HepG2 (cell line): Measurements from ENCODE around the gene FAAP100. TPM values are rescaled to one million over a fixed set of nuclear protein-coding genes. Genes with fewer than 3 reads are reported as not detected.

ENCODE experiments used
- ASH2L ChIP-seq: fragments of 300-600, 200-600 bp; sonication (generic); IDR thresholded peaks from 2 replicates; pipeline ENCODE4 v1.7.0; 2017; ENCODE audit warnings: low read depth, mild to moderate bottlenecking, moderate library complexity, mixed read lengths, low read length; ENCODE audit not compliant: insufficient read length
- ELF3 ChIP-seq: IDR thresholded peaks from 2 replicates; pipeline ENCODE4 v1.6.1; 2016; ENCODE audit warnings: missing genetic modification reagents, missing compliant biosample characterization
- HMG20A ChIP-seq: IDR thresholded peaks from 2 replicates; pipeline ENCODE4 v1.6.1; 2016; ENCODE audit warnings: borderline replicate concordance
- HMG20B ChIP-seq: conservative IDR thresholded peaks from 2 replicates; pipeline ENCODE4 v1.6.1; 2016; ENCODE audit warnings: missing genetic modification reagents, missing compliant biosample characterization
- IRF2 ChIP-seq: IDR thresholded peaks from 2 replicates; pipeline ENCODE4 v1.6.1; 2018; ENCODE audit warnings: missing genetic modification reagents, missing compliant biosample characterization
- IRF9 ChIP-seq: sonication (generic); formaldehyde crosslinking; IDR thresholded peaks from 2 replicates; pipeline ENCODE4 v1.8.0; 2022; ENCODE audit warnings: missing genetic modification reagents, mild to moderate bottlenecking, borderline replicate concordance
- JUN ChIP-seq: sonication (generic); formaldehyde crosslinking; IDR thresholded peaks from 2 replicates; pipeline ENCODE4 v1.4.0; 2020; ENCODE audit warnings: mild to moderate bottlenecking, missing genetic modification reagents
- JUNB ChIP-seq: sonication (generic); formaldehyde crosslinking; IDR thresholded peaks from 2 replicates; pipeline ENCODE4 v1.8.0; 2022; ENCODE audit warnings: missing genetic modification reagents, mild to moderate bottlenecking, borderline replicate concordance
- KDM1A ChIP-seq: IDR thresholded peaks from 2 replicates; pipeline ENCODE4 v1.6.1; 2016; ENCODE audit warnings: missing compliant biosample characterization
- KLF6 ChIP-seq: IDR thresholded peaks from 2 replicates; pipeline ENCODE4 v1.8.0; 2016; ENCODE audit warnings: missing biosample characterization, missing genetic modification reagents
- MTA1 ChIP-seq: sonication (generic); formaldehyde crosslinking; IDR thresholded peaks from 2 replicates; pipeline ENCODE4 v1.4.0; 2020; ENCODE audit warnings: missing genetic modification reagents, mild to moderate bottlenecking, borderline replicate concordance
- NFRKB ChIP-seq: fragments of 450-650 bp; IDR thresholded peaks from 2 replicates; pipeline ENCODE4 v1.6.1; 2017
- RXRB ChIP-seq: IDR thresholded peaks from 2 replicates; pipeline ENCODE4 v1.6.1; 2016; ENCODE audit warnings: borderline replicate concordance, missing genetic modification reagents, missing compliant biosample characterization
- SRSF4 ChIP-seq: fragments of 200-400 bp; formaldehyde crosslinking; IDR thresholded peaks from one replicate; pipeline ENCODE4 v1.6.1; 2018; ENCODE audit warnings: mild to moderate bottlenecking, low read depth, low read length, moderate library complexity; ENCODE audit not compliant: poor library complexity, severe bottlenecking
- TAF1 ChIP-seq: sonication (generic); formaldehyde crosslinking; IDR thresholded peaks from 2 replicates; pipeline ENCODE4 v1.4.0; 2020; ENCODE audit warnings: missing genetic modification reagents
- TAF15 ChIP-seq: fragments of 200-400 bp; formaldehyde crosslinking; IDR thresholded peaks from one replicate; pipeline ENCODE4 v1.6.1; 2018; ENCODE audit warnings: mild to moderate bottlenecking, low read depth, low read length; ENCODE audit not compliant: poor library complexity, severe bottlenecking
- TBX3 ChIP-seq: fragments of 450-650 bp; IDR thresholded peaks from 2 replicates; pipeline ENCODE4 v1.6.1; 2017; ENCODE audit warnings: antibody characterized with exemption, mild to moderate bottlenecking, inconsistent platforms, borderline replicate concordance
- ZBTB10 ChIP-seq: sonication (generic); formaldehyde crosslinking; IDR thresholded peaks from 2 replicates; pipeline ENCODE4 v1.4.0; 2020; ENCODE audit warnings: missing genetic modification reagents, borderline replicate concordance
- ZBTB14 ChIP-seq: sonication (generic); formaldehyde crosslinking; IDR thresholded peaks from 2 replicates; pipeline ENCODE4 v1.4.0; 2020; ENCODE audit warnings: missing genetic modification reagents
- ZFP1 ChIP-seq: IDR thresholded peaks from 2 replicates; pipeline ENCODE4 v1.6.1; 2016
- ZMYM4 ChIP-seq: sonication (generic); formaldehyde crosslinking; IDR thresholded peaks from 2 replicates; pipeline ENCODE4 v1.8.1; 2023; ENCODE audit warnings: mild to moderate bottlenecking, missing genetic modification reagents
- ZNF138 ChIP-seq: sonication (generic); formaldehyde crosslinking; IDR thresholded peaks from 2 replicates; pipeline ENCODE4 v1.5.0; 2020; ENCODE audit warnings: mild to moderate bottlenecking, low read depth, missing genetic modification reagents
- ZNF251 ChIP-seq: sonication (generic); formaldehyde crosslinking; IDR thresholded peaks from 2 replicates; pipeline ENCODE4 v1.9.0; 2021; ENCODE audit warnings: mild to moderate bottlenecking, missing genetic modification reagents
- ZNF30 ChIP-seq: sonication (generic); formaldehyde crosslinking; IDR thresholded peaks from 2 replicates; pipeline ENCODE4 v1.5.0; 2020; ENCODE audit warnings: mild to moderate bottlenecking, missing genetic modification reagents
- ZNF329 ChIP-seq: sonication (generic); formaldehyde crosslinking; IDR thresholded peaks from 2 replicates; pipeline ENCODE4 v1.9.0; 2021; ENCODE audit warnings: low read depth, mild to moderate bottlenecking, missing genetic modification reagents
- ZNF343 ChIP-seq: sonication (generic); formaldehyde crosslinking; IDR thresholded peaks from 2 replicates; pipeline ENCODE4 v1.4.0; 2020; ENCODE audit warnings: mild to moderate bottlenecking, missing genetic modification reagents
- ZNF569 ChIP-seq: sonication (generic); formaldehyde crosslinking; IDR thresholded peaks from 2 replicates; pipeline ENCODE4 v1.5.0; 2020; ENCODE audit warnings: mild to moderate bottlenecking, missing genetic modification reagents, moderate library complexity, borderline replicate concordance
- ZNF615 ChIP-seq: sonication (generic); formaldehyde crosslinking; IDR thresholded peaks from 2 replicates; pipeline ENCODE4 v1.5.0; 2020; ENCODE audit warnings: mild to moderate bottlenecking, missing genetic modification reagents, borderline replicate concordance
- polyA plus RNA-seq, 8 experiments: library from polyadenylated mRNA; depleted of rRNA in 3 of 8; stranded (reverse) in 7 of 8; unstranded in 1 of 8; fragments of >200 nt; fragmentation: Illumina TruSeq in 4 of 8; extraction: Trizol in 4 of 8; gene quantifications; 2 replicates each; pipeline versions ENCODE4 v1.2.1 to v1.2.3, GENCODE V29; 2011 to 2016; ENCODE audit warnings: low read depth in 4 of 8, missing spikeins in 1 of 8, mixed read lengths in 1 of 8; ENCODE audit not compliant: insufficient read depth in 1 of 8
- total RNA-seq, 5 experiments: library from RNA; depleted of rRNA; stranded (reverse); fragments of >200 nt; fragmentation: Illumina TruSeq; extraction: Trizol; gene quantifications; 2 replicates each; pipeline ENCODE4 v1.2.3, GENCODE V29; 2016; ENCODE audit warnings: low read depth in 1 of 5

Gene FAAP100
- total and polyA plus RNA-seq, 2 of the 13 experiments (the other 11 are each of a cell fraction or from before 2014, with no cell fraction given): 7.6 to 20.8 TPM

- TF ChIP-seq TAF15 (no peak), ZNF569 (CRISPR knock-in tag) (no peak), IRF9 (CRISPR knock-in tag) (no peak), ZNF615 (CRISPR knock-in tag) (no peak), ASH2L (peak; percentile 24), JUN (peak; percentile 78), ZNF343 (CRISPR knock-in tag) (no peak), SRSF4 (no peak), IRF2 (CRISPR knock-in tag) (0 out of 2 replicates have a peak, but pooled peaks have one; percentile 23), HMG20A (peak; percentile 12; the same call in 1 of the 2 replicates), ZNF329 (CRISPR knock-in tag) (no peak), ZBTB14 (CRISPR knock-in tag) (no peak), RXRB (CRISPR knock-in tag) (0 out of 2 replicates have a peak, but pooled peaks have one; percentile 24), ZNF251 (CRISPR knock-in tag) (no peak), ZFP1 (no peak), HMG20B (CRISPR knock-in tag) (no peak), ZMYM4 (CRISPR knock-in tag) (no peak), KDM1A (CRISPR knock-in tag) (no peak), MTA1 (CRISPR knock-in tag) (no peak), ZBTB10 (CRISPR knock-in tag) (no peak), TBX3 (no peak), NFRKB (no peak), ZNF138 (CRISPR knock-in tag) (no peak), TAF1 (CRISPR knock-in tag) (no peak), ZNF30 (CRISPR knock-in tag) (no peak), JUNB (peak; percentile 64; the same call in 1 of the 2 replicates), ELF3 (CRISPR knock-in tag) (peak; percentile 69), KLF6 (no peak)
Measured at GRCh38 chr17:81576621-81577277, 24.6 kb upstream of the FAAP100 start (continued).
